GM12878 (cell line): ENCODE measurements around the gene BEST1. TPM values are rescaled to one million over a fixed set of nuclear protein-coding genes. Genes with fewer than 3 reads are reported as not detected.

Source experiments
- BRCA1 ChIP-seq: IDR thresholded peaks from 2 replicates; pipeline ENCODE4 v1.6.1; 2011; ENCODE audit warnings: low read depth, low read length, improper control_type of control experiment
- CBFB ChIP-seq: IDR thresholded peaks from 2 replicates; pipeline ENCODE4 v1.6.1; 2016; ENCODE audit warnings: antibody characterized with exemption, low read depth
- CBX5 ChIP-seq: sonication (generic); IDR thresholded peaks from 2 replicates; pipeline ENCODE4 v1.6.1; 2016; ENCODE audit warnings: low read depth, moderate library complexity, mild to moderate bottlenecking, inconsistent platforms
- CHD1 ChIP-seq: IDR thresholded peaks from 2 replicates; pipeline ENCODE4 v1.6.1; 2012; ENCODE audit warnings: low read depth, low read length, improper control_type of control experiment
- CHD4 ChIP-seq: fragments of 200-600 bp; sonication (generic); IDR thresholded peaks from 2 replicates; pipeline ENCODE4 v1.6.1; 2016; ENCODE audit warnings: mild to moderate bottlenecking
- CREB1 ChIP-seq: IDR thresholded peaks from 2 replicates; pipeline ENCODE4 v1.6.1; 2012; ENCODE audit warnings: low read depth, mild to moderate bottlenecking, inconsistent platforms
- ELK1 ChIP-seq: IDR thresholded peaks from 2 replicates; pipeline ENCODE4 v1.6.1; 2012; ENCODE audit warnings: low read depth, low read length, improper control_type of control experiment
- ESRRA ChIP-seq: IDR thresholded peaks from 2 replicates; pipeline ENCODE4 v1.6.1; 2012; ENCODE audit warnings: mild to moderate bottlenecking, low read length, improper control_type of control experiment
- FOS ChIP-seq: IDR thresholded peaks from 3 replicates; pipeline ENCODE4 v1.6.1; 2011; ENCODE audit warnings: borderline replicate concordance; ENCODE audit not compliant: insufficient read length; ENCODE audit errors: extremely low read depth
- GATAD2B ChIP-seq: fragments of 450-650 bp; conservative IDR thresholded peaks from 2 replicates; pipeline ENCODE4 v1.6.1; 2017; ENCODE audit warnings: low read depth, mild to moderate bottlenecking, moderate library complexity
- HDAC6 ChIP-seq: fragments of 200-600 bp; sonication (generic); IDR thresholded peaks from one replicate; pipeline ENCODE4 v1.8.0; 2017; ENCODE audit warnings: antibody characterized with exemption; ENCODE audit not compliant: unreplicated experiment
- KDM1A ChIP-seq: fragments of 200-600 bp; sonication (generic); IDR thresholded peaks from 2 replicates; pipeline ENCODE4 v1.6.1; 2016; ENCODE audit warnings: borderline replicate concordance
- KLF5 ChIP-seq: fragments of 450-650 bp; IDR thresholded peaks from 2 replicates; pipeline ENCODE4 v1.6.1; 2014; ENCODE audit warnings: mild to moderate bottlenecking; ENCODE audit not compliant: partially characterized antibody
- MXI1 ChIP-seq: fragments of 150-350 bp; IDR thresholded peaks from 2 replicates; pipeline ENCODE4 v1.6.1; 2011; ENCODE audit warnings: low read depth, mild to moderate bottlenecking, inconsistent platforms, low read length, improper control_type of control experiment
- NFXL1 ChIP-seq: fragments of 450-650 bp; IDR thresholded peaks from 2 replicates; pipeline ENCODE4 v1.6.1; 2017; ENCODE audit warnings: antibody characterized with exemption, mild to moderate bottlenecking, borderline replicate concordance
- NFYA ChIP-seq: IDR thresholded peaks from 2 replicates; pipeline ENCODE4 v1.6.1; 2011; ENCODE audit warnings: low read depth, mild to moderate bottlenecking, low read length, improper control_type of control experiment, borderline replicate concordance
- NR2C1 ChIP-seq: fragments of 450-650 bp; IDR thresholded peaks from 2 replicates; pipeline ENCODE4 v1.6.1; 2017; ENCODE audit warnings: antibody characterized with exemption, mild to moderate bottlenecking, moderate library complexity
- NR2F1 ChIP-seq: fragments of 450-650 bp; conservative IDR thresholded peaks from 2 replicates; pipeline ENCODE4 v1.6.1; 2017; ENCODE audit warnings: mild to moderate bottlenecking
- PML ChIP-seq: IDR thresholded peaks from 2 replicates; pipeline ENCODE4 v1.6.1; 2012; ENCODE audit warnings: low read length, inconsistent platforms
- POLR2A ChIP-seq: IDR thresholded peaks from 2 replicates; pipeline ENCODE4 v1.6.1; 2011; ENCODE audit warnings: low read depth, mild to moderate bottlenecking, low read length
- POLR2AphosphoS5 ChIP-seq: IDR thresholded peaks from 2 replicates; pipeline ENCODE4 v1.6.1; 2011; ENCODE audit warnings: mild to moderate bottlenecking, low read length, inconsistent platforms
- POU2F2 ChIP-seq: IDR thresholded peaks from 3 replicates; pipeline ENCODE4 v1.6.1; 2011; ENCODE audit warnings: low read depth, mild to moderate bottlenecking, low read length, borderline replicate concordance
- RAD21 ChIP-seq: IDR thresholded peaks from 2 replicates; pipeline ENCODE4 v1.6.1; 2011; ENCODE audit warnings: mild to moderate bottlenecking, low read depth, low read length, moderate library complexity; ENCODE audit not compliant: insufficient read depth
- RBBP5 ChIP-seq: fragments of 200-600 bp; sonication (generic); conservative IDR thresholded peaks from 2 replicates; pipeline ENCODE4 v1.6.1; 2016
- SMAD5 ChIP-seq: IDR thresholded peaks from 2 replicates; pipeline ENCODE4 v1.6.1; 2016; ENCODE audit warnings: antibody characterized with exemption, low read depth
- SRF ChIP-seq, 2 experiments: IDR thresholded peaks; 2 replicates each; pipeline ENCODE4 v1.6.1; 2011; ENCODE audit warnings: low read depth in 2 of 2, low read length in 2 of 2, mild to moderate bottlenecking in 1 of 2, moderate library complexity in 1 of 2
- TARDBP ChIP-seq: IDR thresholded peaks from 2 replicates; pipeline ENCODE4 v1.6.1; 2016; ENCODE audit warnings: borderline replicate concordance
- TCF12 ChIP-seq: IDR thresholded peaks from 2 replicates; pipeline ENCODE4 v1.6.1; 2011; ENCODE audit warnings: low read depth, mild to moderate bottlenecking, low read length
- USF2 ChIP-seq: IDR thresholded peaks from 2 replicates; pipeline ENCODE4 v1.6.1; 2011; ENCODE audit warnings: low read depth, low read length, improper control_type of control experiment, borderline replicate concordance
- ZNF217 ChIP-seq: fragments of 450-650 bp; IDR thresholded peaks from 2 replicates; pipeline ENCODE4 v1.6.1; 2017; ENCODE audit warnings: antibody characterized with exemption, mild to moderate bottlenecking
- polyA plus RNA-seq, 11 experiments: library from polyadenylated mRNA; depleted of rRNA in 4 of 11; unstranded in 6 of 11; stranded (reverse) in 5 of 11; fragments of >200 nt; fragmentation: Nextera tagmentation in 4 of 11; fragmentation: Illumina TruSeq in 1 of 11; extraction: Ambion mirVana in 4 of 11; extraction: Trizol in 1 of 11; gene quantifications; 1 replicate in 1 of 11; 2 replicates in 10 of 11; pipeline versions ENCODE4 v1.2.1 to v1.2.3, GENCODE V29; 2011 to 2016; ENCODE audit warnings: inconsistent platforms in 2 of 11, missing spikeins in 2 of 11, low read depth in 1 of 11
- total RNA-seq, 4 experiments: library from RNA; depleted of rRNA in 3 of 4; stranded (reverse); fragments of >200 nt in 3 of 4; fragmentation: Illumina TruSeq in 1 of 4; extraction: Trizol in 1 of 4; gene quantifications; 2 replicates each; pipeline versions ENCODE4 v1.2.1 to v1.2.3, GENCODE V29; 2013 to 2021
- TF ChIP-seq, protein P1 (sequence below): fragments of 450-650 bp; IDR thresholded peaks from 2 replicates; pipeline ENCODE4 v1.6.1; 2016; ENCODE audit warnings: mild to moderate bottlenecking

The BEST1 gene
- total and polyA plus RNA-seq, 10 of the 15 experiments (the other 5 are each of a cell fraction or from before 2014, with no cell fraction given): 0.03 to 3.4 (median 0.15) TPM; not detected in 1

- no peak for TF ChIP-seq ELK1
- no peak for TF ChIP-seq USF2
- TF ChIP-seq SRF (IDR thresholded peaks at IDR 0.05; ENCODE audit: low read depth in 2 of 2, low read length in 2 of 2): peak in 1 of 2 experiments; percentile 42; a peak in 1 of 4 replicates
- TF ChIP-seq KDM1A: no peak
- no peak for TF ChIP-seq ZNF217
- TF ChIP-seq NFYA: no peak
- no peak for TF ChIP-seq ESRRA
- no peak for TF ChIP-seq KLF5
- TF ChIP-seq MXI1: no peak
- 0 out of 2 replicates have a peak, but pooled peaks have one; percentile 37 for TF ChIP-seq CBFB
- TF ChIP-seq GATAD2B: 0 out of 2 replicates have a peak, but pooled peaks have one; percentile 10
- TF ChIP-seq POU2F2: 0 out of 3 replicates have a peak, but pooled peaks have one; percentile 20
- 0 out of 2 replicates have a peak, but pooled peaks have one; percentile 23 for TF ChIP-seq NR2F1
- no peak for TF ChIP-seq PML
- TF ChIP-seq BRCA1: no peak
- TF ChIP-seq TARDBP: no peak
- no peak for TF ChIP-seq CBX5
- TF ChIP-seq HDAC6: no peak
- TF ChIP-seq CHD4: no peak
- TF ChIP-seq NR2C1: no peak
- TF ChIP-seq CHD1: no peak
- no peak for TF ChIP-seq RBBP5
- no peak for TF ChIP-seq TCF12
- TF ChIP-seq, protein P1, sequence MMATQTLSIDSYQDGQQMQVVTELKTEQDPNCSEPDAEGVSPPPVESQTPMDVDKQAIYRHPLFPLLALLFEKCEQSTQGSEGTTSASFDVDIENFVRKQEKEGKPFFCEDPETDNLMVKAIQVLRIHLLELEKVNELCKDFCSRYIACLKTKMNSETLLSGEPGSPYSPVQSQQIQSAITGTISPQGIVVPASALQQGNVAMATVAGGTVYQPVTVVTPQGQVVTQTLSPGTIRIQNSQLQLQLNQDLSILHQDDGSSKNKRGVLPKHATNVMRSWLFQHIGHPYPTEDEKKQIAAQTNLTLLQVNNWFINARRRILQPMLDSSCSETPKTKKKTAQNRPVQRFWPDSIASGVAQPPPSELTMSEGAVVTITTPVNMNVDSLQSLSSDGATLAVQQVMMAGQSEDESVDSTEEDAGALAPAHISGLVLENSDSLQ: no peak; the same call in 1 of the 2 replicates
- TF ChIP-seq RAD21: no peak
- peak; percentile 61; the same call in 1 of the 2 replicates for TF ChIP-seq POLR2A
- TF ChIP-seq CREB1: no peak
- TF ChIP-seq FOS: no peak
- peak; percentile 57 for TF ChIP-seq POLR2AphosphoS5
- no peak for TF ChIP-seq NFXL1
- TF ChIP-seq SMAD5: no peak
Measured at GRCh38 chr11:61971248-61972111, 21.3 kb downstream of the BEST1 start (continued).
